GOT3 (cell line): ENCODE results near the gene SCAMP5.

Experiments used
- DNase-seq: peaks from one replicate; lab custom pipeline; 2025; ENCODE audit warnings: mixed read lengths; lab: John Stamatoyannopoulos, UW

SCAMP5 gene

DNA sequence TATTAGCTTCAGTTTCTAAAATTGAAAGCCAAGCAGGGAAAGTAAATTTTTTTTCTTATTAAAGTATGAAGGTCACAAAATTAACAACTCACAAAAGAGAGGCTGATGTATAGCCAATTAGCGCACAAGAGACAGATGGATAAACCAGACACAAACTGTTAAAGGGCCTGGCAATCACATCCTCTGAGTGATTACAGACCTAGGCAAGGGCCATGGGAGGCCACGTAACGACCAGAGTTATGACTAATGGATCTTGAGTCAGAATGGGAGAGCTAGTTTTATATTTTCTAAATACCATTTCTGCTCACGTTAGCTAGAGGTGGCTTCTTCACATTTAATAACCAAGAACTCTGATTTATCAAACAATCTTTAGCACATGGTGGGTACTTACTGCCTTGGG is 17.8 kb upstream of the SCAMP5 start:
- no peak for DNase-seq

DNA sequence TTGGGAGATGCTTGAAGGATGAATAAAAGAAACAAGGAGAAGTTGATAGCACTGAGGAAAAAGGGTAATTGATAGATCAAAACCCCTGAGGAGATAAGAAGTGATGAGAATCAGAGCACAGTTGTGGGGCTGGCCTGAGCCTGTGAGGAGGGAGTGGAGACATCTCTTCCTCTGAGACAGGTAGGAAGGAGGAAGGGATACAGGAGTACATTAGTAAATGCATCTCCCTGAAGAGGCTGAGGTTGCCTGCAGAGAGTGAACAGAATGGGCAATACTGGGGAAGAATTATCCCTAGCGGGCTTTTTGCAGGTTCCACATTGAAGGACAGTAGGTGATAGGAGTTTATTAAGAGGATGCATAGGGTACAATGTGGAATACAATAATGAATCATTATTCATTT is 17.3 kb upstream of the SCAMP5 start:
- DNase-seq: no peak

DNA sequence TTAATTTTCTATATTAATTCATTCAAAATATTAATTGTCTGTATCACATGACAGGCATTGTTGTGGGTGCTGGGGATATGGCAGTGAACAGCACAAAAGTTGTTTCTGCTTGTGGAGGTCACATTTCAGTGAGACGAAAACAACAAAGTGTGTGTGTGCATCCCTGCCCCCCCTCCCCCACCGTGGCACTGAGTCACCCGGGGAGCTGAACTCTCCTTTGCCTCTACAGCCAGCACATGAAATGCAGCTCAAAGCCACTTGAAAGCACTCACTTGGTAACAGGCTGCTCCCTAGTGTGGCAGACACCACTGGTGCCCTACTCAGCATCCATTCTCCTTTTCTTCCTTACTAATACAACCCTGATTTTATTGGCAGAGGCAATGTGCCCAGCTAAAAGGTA is 16.9 kb upstream of the SCAMP5 start:
- DNase-seq: no peak

DNA sequence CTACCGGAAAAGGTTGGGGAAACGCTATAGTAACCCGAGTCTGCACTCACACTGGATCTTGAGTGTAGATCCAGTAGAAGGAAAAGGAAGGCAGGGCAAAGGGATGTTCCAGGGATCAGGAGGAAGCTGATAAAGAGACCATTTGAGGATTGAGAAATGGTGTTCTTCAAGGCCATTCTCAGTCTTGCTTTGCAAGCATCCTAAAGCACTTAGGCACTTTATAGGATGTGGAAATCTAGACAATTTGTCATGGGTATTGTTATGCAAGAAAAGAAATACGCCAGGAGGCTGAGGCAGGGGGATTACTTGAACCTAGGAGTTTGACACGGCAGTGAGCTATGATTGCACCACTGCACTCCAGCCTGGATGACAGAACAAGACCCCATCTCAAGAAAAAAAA is 13.2 kb upstream of the SCAMP5 start:
- no peak for DNase-seq

DNA sequence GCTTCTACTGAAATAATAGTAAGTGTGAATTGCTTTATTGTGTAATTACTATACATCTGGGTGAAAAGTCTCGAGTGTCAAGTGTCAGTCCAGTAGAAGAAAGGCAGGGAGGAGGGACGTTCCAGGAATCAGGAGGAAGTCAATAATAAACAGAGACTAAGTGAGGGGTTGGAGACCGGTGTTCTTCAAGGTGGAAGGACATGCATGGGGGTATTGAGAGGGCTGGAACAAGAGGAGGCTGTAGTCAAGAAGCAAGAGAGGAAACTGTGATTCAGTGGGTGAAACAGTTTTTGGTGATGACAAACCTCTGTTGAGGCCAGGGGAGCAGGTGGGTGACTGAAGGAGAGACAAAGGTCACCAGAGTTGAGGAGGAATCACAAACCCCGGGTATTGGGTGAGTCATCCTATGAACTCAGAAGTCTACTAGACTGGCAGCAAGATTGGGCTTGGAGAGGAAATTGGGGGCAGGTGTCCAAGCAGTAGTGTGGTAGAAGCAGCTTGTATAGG is 11.6 kb upstream of the SCAMP5 start:
- no peak for DNase-seq

DNA sequence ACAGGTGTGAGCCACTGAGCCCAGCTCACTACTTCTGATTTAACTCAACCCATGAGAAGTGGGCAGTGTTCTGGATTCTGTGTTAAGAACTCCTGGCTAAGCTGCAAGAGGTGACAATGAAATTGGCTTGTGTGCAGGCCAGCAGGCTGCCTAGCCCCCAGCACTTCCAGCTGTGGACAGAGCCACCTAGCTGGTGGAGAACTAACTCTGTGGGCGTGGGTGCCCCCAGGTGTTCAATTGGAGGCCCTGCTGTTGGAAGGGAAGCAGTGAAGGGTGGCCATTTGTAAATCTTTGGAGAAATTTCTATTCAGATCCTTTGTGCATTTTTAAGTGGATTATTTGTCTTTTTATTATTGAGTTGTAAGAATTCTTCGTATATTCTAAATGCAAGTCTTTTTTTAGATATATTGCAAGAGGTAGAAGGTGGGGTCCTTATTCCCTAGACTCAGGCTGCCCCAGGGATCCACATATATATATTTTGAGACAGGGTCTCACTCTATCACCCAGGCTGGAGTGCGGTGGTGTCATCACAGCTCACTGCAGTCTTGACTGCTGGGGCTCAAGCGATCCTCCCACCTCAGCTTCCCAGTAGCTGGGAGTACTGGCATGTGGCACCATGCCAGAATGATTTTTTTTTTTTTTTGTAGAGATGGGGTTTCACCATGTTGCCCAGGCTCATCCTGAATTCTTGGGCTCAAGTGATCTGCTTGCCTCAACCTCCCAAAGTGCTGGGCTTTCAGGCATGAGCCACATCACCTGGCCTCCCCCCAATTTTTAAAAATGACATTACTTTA is 7.2 kb upstream of the SCAMP5 start:
- DNase-seq: no peak

DNA sequence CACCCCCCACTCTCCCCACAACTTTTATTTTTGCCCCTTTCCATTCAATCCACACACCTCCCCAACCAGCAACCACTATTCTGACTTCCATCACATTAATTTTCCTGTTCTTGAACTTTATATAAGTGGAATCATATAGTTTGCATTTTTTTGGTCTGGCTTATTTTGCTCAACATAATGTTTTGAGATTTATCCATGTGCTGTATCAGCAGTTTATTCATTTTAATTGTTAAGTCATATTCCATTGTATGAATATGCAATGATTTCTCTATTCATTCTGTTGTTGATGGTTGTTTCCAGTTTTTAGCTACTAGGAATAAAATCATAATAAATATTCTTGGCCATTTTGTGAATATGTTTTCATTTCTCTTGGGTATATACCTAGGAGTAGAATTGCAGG is 5.8 kb upstream of the SCAMP5 start:
- no peak for DNase-seq

DNA sequence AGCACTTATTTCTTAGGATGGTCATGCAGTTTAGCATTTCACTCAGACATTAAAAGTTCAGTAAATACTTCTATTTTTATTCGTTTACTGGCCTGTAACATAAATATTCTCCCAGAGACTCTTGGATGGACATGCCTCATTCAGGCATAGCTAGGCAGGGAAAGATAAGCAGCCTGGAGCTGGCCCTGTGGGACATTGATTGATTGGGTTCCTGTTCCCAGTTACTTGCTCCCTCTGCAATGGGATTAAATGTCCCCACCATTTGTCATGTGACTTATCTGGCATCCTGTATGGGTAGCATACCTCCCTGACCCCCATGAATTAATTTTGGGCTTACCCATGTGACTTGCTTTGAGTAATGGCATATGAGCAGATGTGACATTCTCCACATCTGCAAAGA is 2.7 kb upstream of the SCAMP5 start:
- no peak for DNase-seq

DNA sequence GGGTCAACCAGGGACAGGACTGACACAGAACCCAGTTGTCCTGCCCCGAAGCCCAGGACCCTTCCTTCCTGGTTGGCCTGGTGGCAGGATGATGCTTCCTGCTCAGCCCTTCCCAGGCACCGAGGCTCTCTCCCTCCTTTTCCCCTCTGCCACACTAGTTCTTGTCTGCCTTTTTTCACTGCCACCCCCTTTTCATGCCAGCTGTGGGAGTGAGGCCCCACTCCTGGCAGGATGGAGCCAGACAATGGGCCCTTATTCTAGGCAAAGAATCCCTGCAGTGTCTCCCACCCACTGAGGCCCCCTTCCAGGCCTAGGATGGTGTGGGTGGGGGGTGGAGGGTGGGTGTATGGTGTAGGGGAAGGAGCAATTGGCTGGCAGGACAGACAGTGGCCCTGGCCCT is 1.1 kb upstream of the SCAMP5 start:
- DNase-seq: no peak

DNA sequence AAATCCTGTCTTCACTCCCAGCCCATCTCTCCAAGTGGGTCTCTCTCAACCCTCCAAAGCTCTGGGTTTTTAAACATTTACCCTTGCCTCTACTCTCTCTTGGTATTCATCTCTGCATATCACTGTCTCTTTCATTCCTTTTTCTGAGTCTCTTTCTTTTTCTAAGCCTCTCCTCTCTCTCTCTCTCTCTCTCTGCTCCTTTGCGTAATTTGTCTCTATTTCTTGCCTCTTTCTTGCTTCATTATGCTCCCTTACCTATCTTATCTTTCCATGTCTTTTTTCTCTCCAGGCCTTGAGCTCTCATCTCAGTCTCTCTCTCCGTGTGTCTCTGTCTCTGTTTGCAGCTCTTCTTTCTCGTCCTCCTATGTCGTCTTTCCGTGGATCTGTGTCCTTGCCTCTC is 678 bp upstream of the SCAMP5 start:
- DNase-seq: no peak

DNA sequence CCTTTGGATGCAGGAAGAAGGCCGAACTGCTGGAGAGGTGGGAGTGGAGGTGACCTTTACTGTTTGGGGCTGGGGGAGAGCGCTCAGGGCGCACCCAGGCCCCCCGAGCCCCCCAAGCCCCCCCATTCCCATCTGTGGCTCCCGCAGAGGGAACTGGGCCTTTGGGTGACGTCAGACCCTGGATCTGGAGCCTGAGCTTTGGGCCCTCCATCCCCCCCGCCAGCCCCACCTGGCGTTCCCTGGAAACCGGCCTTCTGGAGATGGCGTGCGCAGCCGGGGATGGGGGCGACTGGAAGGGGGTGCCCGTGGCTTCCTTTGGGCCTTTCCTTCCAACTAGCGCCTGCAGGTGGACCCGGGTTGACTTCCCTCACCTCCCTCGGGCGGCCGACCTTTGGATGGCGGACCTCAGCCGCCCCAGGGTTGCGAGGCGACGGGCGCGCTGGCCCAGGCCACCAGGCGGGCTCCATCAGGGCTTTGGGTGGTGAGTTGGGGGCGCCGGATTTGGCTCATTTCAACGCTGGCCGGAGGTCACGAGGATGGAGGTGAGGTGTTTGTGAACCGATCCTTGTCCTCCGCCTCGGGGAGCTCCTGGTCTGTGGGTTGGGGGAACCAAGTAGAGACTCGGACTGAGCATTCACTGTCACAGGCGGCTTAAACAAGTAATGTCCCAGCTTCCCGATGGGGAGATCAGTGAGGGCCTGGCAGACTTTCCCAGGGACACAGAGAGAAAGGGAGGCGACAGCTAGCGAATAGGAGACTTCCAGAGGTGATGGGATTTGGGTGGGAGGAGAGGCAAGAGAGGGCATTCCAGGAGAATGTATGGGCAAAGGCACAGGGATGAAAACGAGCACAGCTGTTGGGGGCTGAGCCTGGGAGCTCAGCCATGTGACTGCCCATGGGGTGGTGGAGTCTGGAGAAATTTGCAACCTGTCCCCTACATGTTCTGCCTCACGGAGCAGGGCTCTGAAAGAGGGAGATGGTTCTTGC is 709 bp downstream of the SCAMP5 start:
- no peak for DNase-seq

DNA sequence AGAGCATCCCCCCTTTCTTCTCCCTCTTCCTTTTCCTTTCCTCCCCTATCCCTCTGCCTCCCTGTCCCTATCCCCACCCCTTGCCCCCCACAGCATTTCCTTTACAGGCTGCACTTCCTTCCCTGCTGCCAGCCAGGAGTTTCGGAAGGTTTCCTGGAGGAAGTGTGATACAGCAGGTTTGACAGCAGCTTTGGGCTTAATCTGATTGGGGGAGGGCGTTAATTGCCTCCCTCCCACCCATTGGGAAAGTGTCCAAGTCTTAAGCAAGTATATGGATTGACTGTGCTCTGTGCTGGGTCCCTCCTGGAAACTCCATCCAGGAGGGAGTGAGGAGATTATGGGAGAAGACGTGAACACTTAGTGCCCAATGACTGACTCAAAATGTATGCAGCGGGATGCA is 1.8 kb downstream of the SCAMP5 start:
- DNase-seq: no peak

DNA sequence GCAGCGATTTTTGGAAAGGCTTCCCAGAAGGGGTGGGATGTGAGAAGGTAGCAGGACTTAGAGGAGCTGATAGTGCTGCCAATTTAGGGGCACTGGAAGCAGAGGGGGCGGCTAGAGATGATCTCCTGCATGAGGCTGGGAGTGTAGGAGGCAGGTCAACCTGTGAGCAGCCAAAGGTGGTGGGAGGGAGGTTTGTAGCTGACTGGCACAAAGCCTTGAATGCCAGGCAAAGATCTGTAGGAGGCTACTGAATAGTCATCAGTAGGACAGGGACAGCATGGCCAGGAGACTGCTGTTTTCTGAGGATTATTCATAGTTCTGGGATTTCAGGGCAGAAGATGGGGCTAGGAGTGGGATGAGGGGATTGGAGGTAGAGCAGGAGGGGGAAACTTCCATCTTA is 2.2 kb downstream of the SCAMP5 start:
- DNase-seq: no peak

DNA sequence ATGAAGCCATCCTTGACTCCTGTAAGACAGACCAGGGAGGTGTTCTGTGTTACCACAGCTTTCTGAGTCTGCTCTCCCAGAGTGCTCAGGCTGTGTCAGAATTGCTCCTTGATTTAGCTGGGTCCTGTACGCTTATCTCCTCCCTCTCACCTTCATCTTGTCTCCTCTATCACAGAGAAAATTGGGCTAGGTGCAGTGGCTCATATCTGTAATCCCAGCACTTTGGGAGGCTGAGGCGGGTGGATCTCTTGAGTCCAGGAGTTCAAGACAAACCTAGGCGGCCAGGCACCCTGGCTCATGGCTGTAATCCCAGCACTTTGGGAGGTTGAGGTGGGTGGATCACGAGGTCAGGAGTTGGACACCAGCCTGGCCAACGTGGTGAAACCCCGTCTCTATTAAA is 5.9 kb downstream of the SCAMP5 start:
- no peak for DNase-seq

DNA sequence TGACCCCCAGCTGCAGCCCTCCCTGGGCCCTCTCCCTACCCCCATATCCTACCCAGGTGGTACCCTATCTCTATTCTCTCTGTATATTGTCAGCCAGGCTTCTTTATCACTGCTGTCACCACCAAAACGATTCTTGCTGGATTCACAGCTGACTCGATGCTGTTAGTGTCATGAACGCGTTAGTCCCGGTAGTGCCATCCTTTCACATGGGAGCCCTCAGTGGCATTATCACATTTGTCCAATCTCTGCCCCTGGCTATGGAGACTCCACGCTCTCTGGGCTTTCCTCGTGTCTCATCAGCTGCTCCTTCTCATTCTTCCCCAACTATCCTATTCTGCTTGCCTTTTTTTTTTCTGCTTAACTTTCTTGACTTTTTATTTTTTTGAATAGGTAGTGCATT is 7.0 kb downstream of the SCAMP5 start:
- no peak for DNase-seq

DNA sequence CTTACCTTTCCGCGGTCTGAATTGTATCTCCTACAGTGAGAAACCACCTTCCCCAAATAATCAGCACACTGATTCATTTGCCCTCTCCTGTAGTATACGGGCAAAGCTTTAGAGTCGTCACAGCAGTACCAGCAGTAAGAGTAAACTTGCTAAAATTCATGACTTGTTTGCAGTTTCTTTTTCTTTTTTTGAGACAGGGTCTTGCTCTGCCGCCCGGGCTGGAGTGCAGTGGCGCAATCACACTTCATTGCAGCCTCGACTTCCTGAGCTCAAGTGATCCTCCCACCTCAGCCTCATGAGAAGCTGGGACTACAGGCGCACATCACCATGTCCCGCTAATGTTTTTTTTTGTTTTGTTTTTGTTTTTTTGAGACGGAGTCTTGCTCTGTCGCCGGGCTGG is 11.9 kb downstream of the SCAMP5 start:
- DNase-seq: no peak

DNA sequence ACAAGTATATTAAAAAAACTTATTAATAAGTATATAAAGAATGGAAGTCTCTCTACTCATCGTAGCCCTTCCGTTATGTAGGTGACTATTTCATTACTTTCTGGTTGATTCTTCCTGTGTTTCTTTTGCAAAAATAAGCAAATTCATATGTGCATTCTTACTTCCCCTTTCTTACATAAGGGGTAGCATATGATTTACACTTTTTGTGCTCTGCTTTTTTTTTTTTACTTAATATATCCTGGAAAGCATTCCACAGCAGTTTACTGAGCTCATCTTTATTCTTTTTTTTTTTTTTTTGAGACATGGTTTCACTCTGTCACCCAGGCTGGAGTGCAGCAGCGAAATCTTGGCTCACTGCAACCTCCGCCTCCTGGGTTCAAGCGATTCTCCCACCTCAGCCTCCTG is 12.9 kb downstream of the SCAMP5 start:
- no peak for DNase-seq

DNA sequence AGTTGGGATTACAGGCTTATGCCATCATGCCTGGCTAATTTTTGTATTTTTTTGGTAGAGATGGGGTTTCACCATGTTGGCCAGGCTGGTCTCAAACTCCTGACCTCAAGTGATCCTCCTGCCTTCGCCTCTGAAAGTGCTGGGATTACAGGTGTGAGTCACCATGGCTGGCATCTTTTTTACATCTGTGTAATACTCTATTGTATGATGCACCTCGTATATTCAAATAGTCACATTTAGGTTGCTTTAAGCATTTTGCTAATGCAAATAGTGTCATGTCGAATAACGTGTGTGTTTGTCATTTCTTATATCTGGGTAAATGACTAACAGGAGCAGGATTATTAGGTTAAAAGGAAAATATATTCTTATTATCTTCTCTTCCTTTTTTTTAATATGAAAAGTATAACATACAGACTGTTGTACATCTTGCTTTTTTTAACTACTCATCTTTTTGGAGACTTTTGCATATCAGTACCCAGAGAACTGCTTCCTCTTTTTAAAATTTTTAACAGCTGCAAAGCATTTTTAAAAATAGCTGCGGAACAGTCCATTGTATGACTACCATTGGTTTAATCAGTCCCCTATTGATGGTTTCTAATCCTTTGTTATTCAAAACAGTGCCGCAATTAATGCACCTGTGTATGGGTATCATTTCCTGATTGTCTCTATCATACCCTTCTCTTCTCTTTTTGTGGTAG is 13.4 kb downstream of the SCAMP5 start:
- DNase-seq: no peak

DNA sequence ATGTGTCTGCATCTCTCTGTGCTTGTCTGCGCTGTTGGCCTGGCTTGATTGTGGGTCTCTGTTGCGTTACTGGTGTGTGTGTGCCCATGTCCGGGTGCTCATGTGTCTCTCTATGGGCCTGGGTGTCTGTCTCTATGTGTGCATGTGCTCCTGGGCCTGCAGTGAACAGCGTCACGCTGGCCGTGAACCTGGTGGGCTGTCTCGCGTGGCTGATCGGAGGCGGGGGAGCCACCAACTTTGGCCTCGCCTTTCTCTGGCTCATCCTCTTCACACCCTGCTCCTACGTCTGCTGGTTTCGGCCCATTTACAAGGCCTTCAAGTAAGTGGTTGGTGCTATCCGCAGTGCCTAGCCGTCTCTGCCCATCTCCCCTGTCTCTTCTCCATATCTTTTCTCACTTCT is 21.1 kb downstream of the SCAMP5 start:
- DNase-seq: no peak

DNA sequence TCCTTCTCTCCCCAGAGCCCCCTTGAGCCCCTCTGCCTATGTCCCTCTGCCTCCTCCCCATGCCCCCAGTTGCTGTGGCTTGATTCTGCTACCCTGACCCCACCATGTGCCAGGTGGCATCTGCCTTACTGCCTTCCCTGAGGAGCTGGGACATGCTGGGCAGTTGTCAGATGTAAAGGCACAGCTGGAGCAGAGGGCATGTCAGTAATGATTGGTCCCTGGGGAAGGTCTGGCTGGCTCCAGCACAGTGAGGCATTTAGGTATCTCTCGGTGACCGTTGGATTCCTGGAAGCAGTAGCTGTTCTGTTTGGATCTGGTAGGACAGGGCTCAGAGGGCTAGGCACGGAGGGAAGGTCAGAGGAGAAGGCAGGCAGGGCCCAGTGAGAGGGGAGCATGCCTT is 24.6 kb downstream of the SCAMP5 start:
- no peak for DNase-seq

DNA sequence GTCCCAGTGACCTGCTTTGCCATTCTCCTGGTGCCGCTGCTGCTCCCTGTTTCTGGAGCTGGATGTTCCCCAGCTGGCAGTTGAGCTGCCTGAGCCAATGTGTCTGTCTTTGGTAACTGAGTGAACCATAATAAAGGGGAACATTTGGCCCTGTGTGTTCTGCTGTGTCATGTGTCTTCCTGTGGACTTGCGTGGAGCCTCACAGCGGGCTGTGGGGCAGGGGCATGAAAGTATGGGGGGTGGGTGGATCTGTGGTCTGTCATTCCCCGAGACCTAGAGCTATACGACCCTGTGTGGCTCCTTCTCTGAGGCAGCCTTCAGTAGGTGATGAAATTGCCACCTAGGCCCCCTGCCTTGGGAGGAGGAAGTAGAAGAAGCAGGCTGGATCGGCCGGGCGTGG is 26.0 kb downstream of the SCAMP5 start:
- DNase-seq: no peak

DNA sequence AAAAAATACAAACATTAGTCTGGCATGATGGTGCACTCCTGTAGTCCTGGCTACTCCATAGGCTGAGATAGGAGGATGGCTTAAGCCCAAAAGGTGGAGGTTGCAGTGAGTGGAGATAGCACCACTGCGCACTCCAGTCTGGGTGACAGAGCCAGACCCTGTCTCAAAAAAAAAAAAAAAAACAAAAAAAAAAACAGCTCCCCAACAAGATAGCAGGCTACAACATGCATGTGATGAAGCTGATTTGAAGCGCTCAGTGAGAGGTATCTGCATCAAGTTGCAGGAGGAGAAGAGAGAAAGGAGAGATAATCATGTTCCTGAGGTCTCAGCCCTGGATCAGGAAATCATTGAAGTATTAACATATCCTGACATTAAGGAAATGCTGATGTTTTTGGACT is 27.4 kb downstream of the SCAMP5 start:
- no peak for DNase-seq
